CD4-positive, alpha-beta T cell treated with Interleukin-6 at 100 ng/mL for 8 hours (primary cell): Measurements from ENCODE around the gene EEF1AKMT1.
"Not testable (repeated sequence)": the region's sequence is repeated elsewhere in the genome, so short reads cannot be mapped to it uniquely, and the experiment has no call there.

ENCODE experiments used
- DNase-seq: peaks from one replicate; pipeline ENCODE4 v3.0.0-alpha.2; 2020; ENCODE audit warnings: mixed read lengths, low spot score

The EEF1AKMT1 gene

DNA sequence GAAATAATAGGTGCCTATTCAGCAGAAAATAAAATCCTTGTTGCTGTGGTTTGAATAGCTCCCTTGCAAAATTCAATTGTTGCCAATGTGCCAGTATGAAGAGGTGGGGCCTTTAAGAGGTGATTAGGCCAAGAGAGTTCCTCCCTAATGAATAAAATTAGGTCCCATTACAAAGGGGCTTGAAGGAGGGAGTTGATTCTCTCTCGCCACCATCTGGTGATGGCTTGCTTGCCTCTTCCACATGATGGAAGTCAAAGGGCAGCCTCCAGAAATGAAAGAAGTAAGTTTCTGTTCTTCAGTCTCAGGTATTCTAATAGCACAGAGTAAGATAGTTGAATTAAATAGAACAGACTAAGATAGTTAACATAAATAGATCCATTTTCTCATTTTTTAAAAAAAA is 3.0 kb upstream of the EEF1AKMT1 start:
- no peak for DNase-seq

DNA sequence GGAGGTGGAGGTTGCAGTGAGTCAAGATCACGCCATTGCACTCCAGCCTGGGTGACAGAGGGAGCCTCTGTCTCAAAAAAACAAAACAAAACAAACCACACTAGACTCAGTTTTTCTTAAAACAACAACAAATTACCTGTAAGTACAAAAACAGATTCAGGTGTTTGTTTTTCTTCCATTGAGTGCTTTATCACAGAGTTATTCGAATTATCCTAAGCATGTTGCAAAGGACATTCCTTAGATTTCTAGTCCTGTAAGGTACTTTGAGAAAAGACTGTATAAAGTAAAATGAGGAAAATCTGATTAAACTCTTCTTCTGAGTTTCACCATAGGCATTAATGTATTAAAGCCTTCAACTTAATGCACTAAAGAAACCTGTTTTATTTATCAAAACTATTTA is 2.2 kb upstream of the EEF1AKMT1 start:
- DNase-seq: no peak

DNA sequence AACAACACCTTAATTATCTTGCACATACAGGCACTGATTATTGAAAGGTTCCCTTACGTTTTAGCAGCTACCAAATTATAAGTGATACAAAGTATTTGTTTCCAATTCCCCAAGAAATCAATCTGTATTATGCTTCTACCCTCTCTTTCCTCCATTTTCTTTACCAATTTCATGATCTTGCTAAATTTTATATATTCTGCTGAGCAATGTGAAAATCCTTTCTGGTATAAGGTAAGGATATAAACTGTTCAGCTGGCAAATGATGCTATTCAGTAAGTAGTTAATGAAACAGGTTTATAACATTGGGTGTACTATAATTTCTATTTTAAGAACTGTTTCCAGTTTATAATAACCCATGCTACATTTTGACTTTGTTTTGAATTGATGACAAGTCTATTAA is 985 bp upstream of the EEF1AKMT1 start:
- no peak for DNase-seq

DNA sequence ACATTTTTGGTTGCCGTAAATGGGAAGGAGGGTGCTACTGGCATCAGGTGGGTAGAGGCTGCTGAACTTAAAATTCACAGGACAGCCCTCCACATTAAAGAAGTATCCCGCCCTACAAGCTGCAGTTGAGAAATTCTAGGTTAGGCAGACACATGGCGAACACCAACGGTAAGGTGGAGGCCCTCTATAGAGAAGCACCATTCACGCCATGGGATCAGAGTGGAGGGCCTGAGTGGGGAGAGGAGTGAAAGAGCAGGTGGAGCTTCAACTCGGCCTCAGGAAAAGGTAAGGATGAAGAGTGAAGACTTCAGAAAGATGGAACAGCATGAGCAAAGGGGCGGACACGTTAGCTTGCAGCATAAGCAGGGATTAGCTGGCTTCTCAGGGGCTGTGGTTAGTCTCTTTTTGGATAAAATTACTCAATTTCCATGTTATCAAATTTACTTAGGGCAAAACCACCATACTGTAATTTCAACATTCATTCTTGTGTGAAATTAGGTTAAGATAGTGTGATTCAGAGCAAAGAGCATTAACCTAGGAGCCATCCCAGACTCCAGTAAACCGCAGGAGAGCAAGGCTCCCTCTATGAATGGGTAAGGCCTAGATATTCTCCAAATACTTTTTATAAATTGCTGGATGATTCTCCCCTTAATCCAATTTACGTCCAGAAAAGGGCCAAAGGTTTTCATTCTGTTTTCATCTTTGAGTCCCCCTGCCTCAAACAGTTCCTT is 1.2 kb downstream of the EEF1AKMT1 start:
- no peak for DNase-seq

DNA sequence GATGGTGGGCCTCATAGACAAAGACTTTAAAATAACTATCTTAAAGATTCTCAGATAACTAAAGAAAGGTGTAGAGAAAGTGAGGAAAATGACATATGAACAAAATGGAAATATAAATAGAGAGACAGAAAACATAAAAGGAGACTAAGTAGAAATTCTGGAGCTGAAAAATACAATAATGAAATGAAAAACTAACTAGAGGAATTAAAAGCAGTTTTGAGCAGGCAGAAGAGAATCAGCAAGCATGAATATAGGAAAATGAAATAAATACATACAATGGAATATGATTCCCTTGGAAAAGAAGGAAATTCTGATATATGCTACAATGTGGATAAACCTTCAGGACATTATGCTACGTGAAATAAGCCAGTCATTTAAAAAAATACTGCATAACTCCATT is 3.9 kb downstream of the EEF1AKMT1 start:
- no peak for DNase-seq

DNA sequence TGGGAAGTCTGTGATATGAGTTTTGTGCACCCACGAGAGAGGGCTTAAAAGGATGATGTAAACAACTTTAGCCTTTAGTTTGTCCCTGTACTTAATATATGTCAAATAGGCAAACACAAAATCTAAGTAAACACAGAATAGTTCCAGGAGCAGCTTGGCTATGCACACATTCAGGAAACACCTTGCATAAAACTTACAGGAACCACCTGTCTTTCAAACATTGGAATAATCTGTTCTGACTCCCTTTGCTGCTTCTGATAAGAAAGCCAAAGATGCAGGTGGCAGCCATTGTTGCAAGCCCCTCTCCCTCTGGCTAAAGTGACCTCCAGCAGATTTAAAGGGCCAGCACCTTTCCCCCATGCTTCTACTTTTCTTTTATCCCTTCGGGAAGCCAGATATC is 4.7 kb downstream of the EEF1AKMT1 start:
- DNase-seq: no peak

DNA sequence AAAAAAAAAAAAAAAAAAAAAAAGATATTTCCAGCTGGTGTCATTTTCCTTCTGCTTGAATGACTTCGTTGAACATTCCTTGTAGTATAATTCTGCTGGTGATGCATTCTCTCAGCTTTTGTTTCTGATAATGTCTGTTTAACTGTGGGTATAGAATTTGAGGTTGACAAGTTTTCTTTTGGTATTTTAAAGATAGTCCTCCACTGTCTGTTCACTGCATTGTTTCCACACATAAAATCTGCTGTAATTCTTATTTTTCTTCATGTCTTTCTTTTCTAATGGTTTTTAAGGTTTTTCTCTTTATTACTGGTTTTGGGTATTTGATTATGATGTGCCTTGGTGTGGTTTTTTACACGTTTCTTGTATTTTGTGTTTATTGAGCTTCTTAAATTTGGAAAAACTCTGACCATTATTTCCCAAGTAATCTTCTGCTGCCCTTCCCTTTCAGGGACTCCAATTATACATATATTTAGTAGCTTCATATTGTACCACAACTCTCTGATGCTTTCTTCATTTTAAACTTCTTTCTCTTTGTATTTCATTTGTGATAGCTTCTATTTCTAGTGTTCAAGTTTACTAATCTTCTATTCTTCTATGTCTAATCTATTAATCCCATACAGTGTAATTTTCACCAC is 6.3 kb downstream of the EEF1AKMT1 start:
- DNase-seq: no peak

DNA sequence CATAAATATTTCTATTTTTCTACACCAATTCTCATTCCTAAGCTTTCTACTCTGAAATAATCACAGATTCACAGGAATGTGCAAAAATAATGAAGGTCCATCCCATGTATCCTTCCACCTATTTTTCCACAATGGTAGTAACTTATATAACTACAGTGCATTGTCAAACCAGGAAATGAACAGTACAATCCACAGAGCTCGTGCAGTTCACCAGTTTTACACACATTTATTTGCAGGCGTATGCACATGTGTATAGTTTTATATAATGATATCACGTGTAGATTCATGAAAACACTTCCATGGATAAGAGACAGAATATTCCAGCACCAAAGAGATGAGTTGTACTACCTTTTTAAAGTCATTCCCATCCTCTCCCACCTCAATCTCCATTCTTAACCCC is 12.9 kb downstream of the EEF1AKMT1 start:
- no peak for DNase-seq

DNA sequence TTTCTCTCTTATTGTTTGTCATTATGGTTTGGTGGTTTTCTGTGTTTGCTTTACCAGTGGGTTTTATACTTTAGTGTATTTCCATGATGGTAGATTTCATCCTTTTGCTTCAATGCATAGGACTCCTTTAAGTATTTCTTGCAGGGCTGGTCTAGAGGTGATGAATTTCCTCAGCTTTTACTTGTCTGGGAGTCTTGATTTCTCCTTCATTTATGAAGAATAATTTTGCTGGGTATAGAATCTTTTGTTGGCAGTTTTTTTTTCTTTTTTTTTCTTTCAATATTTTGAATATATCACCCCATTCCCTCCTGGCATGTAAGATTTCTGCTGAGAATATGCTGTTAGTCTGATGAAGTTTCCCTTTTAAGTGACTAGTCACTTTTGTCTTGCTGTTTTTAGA is 19.8 kb downstream of the EEF1AKMT1 start:
- no peak for DNase-seq

DNA sequence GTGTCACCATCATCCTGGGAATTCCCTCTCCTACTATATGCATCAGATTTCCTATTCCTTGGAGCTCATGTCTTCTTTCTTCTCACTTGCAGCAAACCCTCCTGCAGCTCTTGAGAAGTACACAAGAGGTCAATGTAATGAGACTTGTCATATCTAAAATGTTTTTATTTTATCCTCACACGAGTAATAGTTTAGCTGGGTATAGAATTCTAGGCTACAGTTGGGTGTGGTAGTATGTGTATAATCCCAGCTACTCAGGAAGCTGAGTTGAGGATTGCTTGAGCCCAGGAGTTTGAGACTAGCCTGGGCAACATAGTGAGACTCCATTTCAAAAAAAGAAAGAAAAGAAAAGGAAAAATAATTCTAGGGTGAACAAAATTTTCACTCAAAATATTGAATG is 24.4 kb downstream of the EEF1AKMT1 start:
- no peak for DNase-seq

DNA sequence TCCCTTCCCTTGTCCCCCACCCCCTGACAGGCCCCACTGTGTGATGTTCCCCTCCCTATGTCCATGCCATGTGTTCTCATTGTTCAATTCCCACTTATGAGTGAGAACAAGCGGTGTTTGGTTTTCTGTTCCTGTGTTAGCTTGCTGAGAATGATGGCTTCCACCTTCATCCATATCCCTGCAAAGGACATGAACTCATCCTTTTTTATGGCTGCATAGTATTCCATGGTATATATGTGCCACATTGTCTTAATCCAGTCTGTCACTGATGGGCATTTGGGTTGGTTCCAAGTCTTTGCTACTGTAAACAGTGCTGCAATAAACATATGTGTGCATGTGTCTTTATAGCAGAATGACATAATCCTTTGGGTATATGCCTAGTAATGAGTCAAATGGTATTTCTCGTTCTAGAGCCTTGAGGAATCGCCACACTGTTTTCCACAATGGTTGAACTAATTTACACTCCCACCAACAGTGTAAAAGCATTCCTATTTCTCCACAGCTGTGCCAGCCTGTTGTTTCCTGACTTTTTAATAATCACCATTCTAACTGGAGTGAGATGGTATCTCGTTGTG is 29.8 kb downstream of the EEF1AKMT1 start:
- DNase-seq: not testable (repeated sequence)

DNA sequence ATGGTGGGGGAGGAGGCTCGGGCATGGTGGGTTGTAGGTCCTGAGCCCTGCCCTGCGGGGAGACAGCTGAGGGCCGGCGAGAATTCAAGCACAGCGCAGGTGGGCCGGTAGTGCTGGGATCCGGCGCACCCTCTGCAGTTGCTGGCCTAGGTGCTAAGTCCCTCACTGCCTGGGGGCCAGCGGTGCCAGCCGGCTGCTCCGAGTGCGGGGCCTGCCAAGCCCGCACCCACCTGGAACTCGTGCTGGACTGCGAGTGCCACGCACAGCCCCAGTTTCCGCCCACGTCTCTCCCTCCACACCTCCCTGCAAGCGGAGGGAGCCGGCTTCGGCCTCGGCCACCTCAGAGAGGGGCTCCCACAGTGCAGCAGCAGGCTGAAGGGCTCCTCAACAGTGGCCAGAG is 33.7 kb downstream of the EEF1AKMT1 start:
- DNase-seq: no peak

DNA sequence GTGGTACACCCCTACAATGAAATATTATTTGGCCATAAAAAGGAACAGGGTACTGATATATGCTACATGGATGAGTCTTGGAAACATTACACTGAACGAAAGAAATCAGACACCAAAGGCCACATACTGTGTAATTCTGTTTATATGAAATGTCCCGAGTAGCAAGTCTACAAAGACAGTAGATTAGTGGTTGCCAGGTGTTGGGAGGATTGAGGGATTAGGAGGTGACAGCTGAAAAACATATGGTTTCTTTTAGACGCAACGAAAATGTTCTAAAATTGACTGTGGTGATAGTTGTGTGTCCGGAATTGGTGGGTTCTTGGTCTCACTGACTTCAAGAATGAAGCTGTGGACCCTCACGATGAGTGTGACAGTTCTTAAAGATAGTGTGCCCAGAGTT is 35.1 kb downstream of the EEF1AKMT1 start:
- DNase-seq: no peak

DNA sequence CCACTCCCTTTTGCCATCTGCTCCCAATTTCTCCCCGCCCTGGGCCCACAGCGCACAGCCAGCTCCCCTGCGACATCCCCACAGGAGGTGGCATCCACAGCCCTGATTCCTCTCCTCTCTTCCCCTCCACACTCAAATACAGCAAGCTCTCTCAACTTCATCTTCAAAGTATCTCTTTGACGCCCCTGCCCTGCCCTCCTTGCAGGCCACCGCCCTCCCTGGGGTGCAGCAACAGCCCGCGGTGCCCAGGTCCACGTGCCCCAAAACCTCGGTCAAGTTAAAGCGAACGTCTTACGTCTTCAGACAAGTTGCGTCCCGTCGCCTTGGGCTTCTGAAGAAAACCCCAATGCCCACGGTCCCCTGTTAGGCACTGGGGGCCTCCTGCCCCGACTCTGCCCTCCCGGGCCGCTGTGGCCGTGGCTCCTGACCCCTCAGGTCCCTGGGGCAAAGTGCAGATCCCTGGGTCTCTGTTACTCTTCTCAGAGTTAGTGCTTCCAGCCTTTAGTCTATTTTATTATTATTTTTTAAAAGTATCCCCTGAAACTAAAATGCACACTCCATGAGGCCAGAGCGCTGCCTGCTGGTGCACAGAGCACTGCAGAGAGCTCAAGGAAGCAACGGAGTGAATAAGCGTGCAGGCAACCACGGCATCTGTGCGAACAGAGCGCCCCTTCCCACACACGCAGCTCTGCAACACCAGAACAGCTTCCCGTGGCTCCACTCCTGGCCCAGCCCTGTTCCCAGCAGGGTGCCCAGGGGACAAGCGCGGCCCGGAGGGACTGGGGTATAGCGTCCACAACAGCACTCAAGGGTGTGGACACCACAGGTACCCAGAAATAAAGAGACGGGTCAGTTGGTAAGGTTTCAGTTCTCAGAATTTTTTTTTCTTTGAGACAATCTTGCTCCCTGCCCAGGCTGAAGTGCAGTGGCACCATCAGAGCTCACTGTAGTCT is 43.9 kb downstream of the EEF1AKMT1 start:
- DNase-seq: no peak

DNA sequence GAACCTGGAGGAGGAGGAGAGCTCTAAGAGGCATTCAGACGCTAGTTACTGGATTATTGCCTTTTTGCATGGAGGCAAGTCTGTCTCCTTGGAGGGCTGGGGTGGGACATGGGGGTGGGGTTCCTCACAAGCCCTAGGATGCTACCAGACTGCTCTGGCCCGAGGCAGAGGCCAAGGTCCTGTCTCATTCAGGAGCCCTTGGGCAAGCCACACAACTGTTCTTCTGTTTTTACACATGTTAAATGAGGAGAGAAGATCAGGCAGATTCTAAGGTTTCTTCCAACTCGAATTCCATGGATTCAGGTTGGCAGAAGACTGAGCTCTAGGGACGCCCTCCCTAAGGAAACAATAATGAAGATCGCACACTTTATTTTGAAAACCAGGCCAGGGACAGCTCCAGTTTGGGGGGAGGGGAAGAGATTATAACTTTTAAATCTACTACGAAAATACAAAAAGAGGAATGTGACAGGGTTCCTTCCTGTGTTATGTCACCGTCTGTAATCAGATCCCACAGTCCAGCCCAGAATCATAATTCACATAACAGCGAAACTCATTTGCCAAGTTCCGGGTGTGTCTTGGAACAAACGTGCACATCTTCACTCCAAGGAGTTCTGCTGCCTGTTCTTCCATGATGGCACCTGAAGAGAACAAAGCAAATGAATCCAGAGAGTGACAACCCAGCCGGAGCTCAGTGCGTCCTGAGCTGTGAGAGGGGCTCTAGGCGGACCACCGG is 45.0 kb downstream of the EEF1AKMT1 start:
- no peak for DNase-seq

DNA sequence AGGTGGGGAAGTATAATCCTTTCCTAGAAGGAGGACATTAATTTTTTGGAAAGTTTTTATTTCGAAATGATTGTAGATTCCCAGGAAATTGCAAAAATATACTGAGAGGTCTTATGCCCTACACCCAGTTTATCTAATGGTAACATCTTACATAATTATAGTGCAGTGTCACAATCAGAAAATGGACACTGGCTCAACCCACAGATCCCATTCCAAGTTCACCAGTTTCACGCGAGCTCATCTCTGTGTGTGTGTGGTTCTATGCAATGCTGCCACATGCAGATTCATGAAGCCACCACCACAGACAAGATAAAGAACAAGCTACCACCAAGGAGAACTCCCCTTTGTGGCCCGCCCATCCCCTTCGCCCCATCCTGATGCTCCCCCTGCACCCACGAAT is 45.9 kb downstream of the EEF1AKMT1 start:
- no peak for DNase-seq

DNA sequence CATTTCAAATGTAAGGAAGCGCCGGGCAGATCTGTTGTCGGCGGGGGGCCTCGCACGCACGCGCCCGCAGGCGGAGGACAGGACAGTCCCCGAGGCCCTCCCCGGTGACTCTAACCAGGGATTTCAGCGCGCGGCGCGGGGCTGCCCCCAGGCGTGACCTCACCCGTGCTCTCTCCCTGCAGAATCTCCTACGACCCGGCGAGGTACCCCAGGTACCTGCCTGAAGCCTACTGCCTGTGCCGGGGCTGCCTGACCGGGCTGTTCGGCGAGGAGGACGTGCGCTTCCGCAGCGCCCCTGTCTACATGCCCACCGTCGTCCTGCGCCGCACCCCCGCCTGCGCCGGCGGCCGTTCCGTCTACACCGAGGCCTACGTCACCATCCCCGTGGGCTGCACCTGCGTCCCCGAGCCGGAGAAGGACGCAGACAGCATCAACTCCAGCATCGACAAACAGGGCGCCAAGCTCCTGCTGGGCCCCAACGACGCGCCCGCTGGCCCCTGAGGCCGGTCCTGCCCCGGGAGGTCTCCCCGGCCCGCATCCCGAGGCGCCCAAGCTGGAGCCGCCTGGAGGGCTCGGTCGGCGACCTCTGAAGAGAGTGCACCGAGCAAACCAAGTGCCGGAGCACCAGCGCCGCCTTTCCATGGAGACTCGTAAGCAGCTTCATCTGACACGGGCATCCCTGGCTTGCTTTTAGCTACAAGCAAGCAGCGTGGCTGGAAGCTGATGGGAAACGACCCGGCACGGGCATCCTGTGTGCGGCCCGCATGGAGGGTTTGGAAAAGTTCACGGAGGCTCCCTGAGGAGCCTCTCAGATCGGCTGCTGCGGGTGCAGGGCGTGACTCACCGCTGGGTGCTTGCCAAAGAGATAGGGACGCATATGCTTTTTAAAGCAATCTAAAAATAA is 52.1 kb downstream of the EEF1AKMT1 start:
- no peak for DNase-seq

DNA sequence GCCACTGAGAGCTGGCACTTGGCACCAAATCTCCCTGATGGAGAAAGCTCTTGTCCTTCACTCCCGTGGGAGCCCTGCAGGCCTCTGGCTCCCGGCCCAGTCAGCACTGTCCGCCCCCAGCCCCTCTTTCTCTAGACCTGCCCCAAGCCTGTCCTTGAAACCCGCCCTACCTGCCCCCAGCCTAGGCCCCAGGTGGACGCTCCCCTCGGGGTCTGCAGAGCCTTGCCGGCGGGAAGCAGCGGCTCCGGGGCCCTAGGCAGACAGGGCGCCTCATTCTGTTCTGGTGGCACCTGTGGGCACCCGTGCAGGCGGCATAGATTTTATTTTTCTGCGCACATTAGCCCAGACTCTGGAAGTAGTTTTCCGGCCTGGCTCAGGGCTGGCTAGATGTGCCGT is 52.7 kb downstream of the EEF1AKMT1 start:
- no peak for DNase-seq

DNA sequence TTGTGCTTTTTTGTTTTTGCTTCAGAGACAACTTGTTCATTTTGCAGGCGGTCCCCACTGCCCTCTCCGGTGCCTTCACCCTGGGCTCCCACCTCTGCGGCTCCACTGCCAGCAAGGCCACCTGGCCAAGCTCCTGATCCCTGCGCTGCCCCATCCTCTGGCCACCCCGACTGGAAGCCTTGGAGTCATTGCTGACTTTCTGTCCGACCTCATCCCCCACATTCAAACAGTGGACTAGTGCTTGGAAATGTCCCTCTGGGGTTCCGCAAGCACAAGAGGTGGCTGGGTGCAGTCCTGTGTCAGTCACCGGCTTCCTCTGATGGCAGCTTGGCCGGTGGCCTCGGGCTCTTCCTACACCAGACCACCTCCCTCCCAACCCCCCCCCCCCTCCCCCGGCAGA is 53.3 kb downstream of the EEF1AKMT1 start:
- DNase-seq: no peak

DNA sequence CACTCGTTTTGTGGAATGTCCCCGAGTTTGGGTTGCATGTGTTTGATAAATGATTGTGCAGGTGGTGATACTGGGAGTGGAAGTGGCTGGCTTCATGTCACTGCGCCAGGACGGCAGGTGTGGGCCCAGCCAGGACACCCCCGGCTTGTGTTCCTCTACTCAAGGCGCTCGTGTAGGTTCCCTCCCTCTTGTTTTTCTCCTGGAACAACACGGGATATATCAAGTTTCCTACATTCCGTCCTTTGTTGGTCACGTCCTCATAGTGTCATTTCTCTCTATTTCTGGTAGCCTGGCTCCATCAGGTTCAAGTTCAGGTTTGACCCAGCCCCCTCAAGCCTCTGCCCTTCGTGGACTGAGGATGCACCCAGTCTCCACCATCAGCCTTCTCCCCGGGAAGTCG is 54.0 kb downstream of the EEF1AKMT1 start:
- DNase-seq: no peak
